GM21367 (cell line): ENCODE results near the gene NCAPG.
"Not testable (repeated sequence)": the region's sequence is repeated elsewhere in the genome, so short reads cannot be mapped to it uniquely, and the experiment has no call there.

ENCODE experiments used
- ATAC-seq: cut with Tn5 transposase; IDR thresholded peaks from one replicate; pipeline ENCODE4 v1.9.1; 2021; ENCODE audit not compliant: unreplicated experiment

NCAPG gene

DNA sequence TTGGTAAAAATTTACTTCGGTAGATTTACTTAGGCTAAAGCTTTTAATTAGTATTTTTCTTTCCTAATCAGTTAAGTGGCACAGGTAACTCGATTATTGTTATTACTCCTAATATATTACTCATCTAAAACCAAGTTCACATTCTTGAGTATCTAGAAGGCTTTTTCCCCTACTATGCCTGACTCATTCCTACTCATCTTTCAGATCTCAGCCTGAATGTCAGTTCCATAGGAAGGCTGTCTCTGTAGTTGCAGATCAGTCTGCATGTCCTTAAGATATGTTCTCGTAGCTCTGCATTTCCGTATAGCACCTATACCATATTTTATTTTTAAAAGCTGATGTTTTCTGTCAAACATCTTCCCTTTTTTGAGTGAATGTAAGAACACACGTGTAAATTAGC is 23.5 kb upstream of the NCAPG start:
- no peak for ATAC-seq

GRCh38 chr4:17788956-17789355 is 21.8 kb upstream of the NCAPG start:
- no peak for ATAC-seq

DNA sequence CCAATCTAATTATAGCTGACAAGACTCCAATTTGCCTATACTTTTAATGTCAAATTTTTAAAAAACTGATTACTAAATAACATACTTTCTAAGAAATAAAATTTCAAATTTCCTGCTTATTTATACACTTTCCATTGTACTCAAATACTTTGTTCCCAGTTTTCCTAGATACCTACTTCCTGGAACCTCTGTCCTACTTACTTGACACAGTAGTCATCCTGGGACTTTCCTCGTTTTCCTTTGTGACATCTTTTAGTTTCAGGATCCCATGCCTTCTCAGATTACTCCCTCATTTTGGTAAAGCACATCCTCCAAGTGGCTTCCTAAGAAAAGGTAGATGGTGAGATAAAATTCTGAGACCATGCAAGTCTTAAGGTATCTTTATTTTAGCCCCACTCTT is 16.0 kb upstream of the NCAPG start:
- ATAC-seq: no peak

GRCh38 chr4:17797808-17798207 is 13.0 kb upstream of the NCAPG start:
- ATAC-seq: no peak

DNA sequence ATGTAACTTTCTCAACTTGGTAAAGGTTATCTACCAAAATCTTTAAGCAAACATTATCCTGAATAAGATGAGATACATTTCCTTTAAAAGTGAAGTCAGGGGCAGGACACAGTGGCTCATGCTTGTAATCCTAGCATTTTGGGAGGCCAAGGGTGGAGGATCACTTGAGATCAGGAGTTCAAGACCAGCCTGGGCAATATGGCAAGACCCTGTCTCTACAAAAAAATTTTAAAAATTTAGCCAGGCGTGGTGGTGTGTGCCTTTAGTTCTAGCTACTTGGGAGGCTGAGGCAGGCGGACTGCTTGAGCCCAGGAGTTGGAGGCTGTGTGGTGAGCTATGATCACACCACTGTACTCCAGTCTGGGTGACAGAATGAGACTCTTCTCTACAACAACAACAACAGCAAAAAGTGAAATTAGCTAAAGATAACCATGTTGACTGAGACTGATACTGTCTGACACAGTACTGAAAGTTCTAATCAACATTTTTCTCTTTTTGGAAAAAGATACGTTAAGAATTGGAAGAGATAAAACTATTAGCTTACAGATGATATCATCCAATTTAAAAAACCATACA is 5.1 kb upstream of the NCAPG start:
- ATAC-seq: no peak

- ATAC-seq: no peak
These were observed 3.3 kb upstream of the NCAPG start for GRCh38 chr4:17807446-17807845.

DNA sequence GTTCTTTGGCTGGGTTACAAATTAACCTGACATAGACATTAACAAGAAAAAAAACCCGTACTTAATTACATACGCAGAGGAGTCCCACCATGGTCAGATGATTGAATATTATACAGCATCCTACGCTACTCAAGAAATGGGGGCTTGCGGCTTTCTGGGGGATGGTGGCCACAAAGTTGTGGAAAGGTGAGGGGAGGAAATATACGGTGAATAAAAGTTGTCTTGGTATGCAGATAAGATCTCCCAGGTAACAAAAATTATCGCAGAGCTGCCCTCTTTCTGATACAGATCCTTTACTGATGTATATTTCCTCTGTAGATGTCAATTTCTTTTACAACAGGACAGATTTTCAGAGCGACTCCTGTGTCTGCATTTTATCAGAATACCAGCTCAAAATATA is 1.1 kb upstream of the NCAPG start:
- no peak for ATAC-seq

DNA sequence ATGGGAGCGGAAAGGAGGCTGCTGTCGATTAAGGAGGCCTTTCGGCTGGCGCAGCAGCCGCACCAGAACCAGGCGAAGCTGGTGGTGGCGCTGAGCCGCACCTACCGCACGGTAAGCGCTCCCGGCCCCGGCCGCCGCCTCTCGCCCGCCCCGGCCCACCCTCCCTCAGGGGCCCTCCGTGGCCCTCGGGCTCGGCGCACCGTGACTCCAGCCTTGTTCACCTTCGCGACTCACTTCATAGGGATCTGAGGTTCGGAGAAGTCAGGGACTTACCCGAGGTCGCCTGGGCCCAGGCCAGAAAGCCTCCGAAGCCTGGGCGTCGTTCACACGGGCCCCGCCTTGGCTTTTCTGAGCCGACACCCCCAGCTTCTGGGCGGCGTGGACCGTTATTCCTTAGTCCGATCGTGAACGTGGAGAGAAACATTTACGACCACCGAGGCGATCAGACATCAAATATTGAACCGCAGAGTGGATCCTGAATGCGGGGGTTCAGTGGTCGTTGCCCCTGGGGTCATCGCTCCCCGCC is 362 bp downstream of the NCAPG start:
- ATAC-seq: peak; percentile 22

- no peak for ATAC-seq
These were observed 1.3 kb downstream of the NCAPG start for GRCh38 chr4:17812125-17812524.

DNA sequence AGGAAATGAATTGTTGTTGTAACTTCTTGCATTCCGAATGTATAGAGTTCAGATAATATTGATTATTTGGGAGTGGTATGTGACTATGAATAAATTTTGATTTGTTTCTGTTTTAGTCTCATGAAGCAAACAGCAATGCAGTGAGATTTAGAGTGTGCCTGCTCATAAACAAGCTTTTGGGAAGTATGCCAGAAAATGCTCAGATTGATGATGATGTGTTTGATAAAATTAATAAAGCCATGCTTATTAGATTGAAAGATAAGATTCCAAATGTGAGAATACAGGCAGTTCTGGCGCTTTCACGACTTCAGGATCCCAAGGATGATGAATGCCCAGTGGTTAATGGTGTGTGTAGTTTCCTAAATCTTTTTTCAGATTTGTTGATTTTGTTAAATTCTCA is 2.0 kb downstream of the NCAPG start:
- no peak for ATAC-seq

GRCh38 chr4:17814140-17814539 is 3.4 kb downstream of the NCAPG start:
- no peak for ATAC-seq

DNA sequence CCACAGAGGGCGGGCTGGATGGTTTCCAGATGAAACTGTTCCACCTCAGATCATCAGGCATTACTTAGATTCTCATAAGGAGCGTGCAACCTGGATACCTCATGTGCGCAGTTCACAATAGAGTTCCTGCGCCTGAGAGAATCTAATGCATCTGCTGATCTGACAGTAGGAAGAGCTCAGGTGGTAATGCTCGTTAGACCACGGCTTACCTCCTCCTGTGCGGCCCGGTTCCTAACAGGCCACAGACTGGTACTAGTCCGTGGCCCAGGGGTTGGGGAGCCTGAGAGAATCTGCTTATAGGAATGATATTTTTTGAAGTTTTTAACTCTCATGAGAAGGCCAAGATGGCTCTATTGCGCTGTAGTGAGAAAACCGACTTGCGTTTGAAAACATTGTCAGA is 5.4 kb downstream of the NCAPG start:
- no peak for ATAC-seq

DNA sequence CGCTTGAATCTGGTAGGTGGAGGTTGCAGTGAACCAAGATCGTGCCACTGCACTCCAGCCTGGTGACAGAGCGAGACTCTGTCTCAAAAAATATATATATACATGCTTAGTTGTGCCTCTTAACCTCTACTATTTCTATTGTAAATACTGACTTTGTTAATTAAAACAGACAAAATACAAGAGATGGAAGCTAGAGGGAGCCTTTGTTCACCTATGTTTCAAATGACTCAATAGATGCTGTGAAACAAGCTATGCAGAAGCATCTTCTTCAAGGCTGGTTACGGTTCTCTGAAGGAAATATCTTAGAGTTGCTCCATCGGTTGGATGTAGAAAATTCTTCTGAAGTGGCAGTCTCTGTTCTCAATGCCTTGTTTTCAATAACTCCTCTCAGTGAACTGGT is 6.2 kb downstream of the NCAPG start:
- ATAC-seq: peak; percentile 78

DNA sequence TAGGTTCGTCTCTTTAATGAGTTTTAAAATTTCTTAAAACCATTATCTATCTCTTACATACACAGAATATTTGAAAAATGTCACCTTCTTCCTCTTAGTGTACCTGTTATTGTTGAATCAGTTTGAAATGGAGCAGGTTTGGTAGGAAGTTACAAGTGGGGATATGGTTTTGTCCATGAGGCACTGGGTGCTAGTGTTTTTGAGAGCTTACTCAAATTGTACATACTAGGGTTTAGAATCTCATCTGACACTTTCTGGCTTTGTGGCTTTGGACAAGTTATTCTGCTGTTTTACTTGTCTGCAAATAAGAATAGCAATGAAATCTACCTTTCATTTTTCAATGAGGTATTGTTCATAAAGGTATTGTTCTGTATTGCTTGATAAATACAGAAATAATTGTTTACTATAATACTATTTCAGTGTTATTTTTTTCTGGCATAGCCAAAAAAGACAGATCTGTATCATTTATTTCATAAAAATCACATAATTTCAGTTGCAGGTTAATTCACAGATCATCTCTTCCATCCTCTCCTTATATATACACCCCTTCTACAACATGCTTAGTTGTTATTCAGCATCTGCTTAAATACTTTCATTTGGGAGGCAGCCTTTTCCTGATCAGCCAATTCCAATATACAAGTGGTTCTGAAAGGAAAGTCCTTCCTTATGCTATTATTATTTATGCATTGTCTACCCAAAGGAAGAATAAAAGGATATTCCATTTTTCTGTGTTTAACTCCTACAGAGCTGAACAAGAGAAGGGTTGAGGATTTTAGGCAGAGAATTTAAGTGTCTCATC is 13.3 kb downstream of the NCAPG start:
- no peak for ATAC-seq

- ATAC-seq: no peak
These were observed 35.5 kb downstream of the NCAPG start for GRCh38 chr4:17846266-17846665.

GRCh38 chr4:17850295-17850694 is 39.5 kb downstream of the NCAPG start:
- ATAC-seq: not testable (repeated sequence)

DNA sequence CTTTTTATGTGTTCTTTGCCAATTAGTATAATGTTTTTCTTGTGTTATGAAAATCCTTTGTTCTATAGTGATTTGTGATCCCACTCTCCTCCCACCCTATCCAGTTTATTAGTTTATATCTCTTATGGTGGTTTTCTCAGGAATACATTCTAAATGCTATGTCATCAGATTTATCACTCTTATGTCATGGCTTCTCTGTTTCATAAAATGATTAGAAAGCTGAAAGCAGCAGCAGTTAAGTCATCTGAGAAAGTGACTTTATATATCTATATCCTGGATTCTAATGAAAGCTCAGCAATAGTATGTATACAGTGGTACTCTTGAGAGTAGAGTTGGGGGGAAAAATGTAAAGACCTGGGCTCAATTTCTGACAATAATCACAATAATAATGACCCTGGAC is 41.2 kb downstream of the NCAPG start:
- no peak for ATAC-seq

DNA sequence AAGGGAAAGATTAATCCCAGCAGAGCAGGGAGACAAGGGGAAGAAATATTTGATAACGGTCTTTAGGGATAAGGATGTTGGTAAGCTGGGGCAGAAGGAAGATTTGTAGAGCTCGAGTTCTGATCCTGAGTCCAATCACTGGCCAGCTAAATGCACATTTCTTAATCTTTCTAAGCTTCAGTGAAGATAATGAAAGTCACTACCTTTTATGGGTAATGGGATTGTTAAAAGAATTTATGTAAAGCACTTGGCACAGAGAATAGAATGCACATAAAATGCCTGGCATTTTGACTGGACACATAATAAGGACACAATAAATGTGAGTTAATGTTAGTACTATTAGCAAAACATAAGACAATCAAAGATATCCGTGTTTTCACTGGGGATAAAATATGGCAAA is 43.3 kb downstream of the NCAPG start:
- no peak for ATAC-seq

DNA sequence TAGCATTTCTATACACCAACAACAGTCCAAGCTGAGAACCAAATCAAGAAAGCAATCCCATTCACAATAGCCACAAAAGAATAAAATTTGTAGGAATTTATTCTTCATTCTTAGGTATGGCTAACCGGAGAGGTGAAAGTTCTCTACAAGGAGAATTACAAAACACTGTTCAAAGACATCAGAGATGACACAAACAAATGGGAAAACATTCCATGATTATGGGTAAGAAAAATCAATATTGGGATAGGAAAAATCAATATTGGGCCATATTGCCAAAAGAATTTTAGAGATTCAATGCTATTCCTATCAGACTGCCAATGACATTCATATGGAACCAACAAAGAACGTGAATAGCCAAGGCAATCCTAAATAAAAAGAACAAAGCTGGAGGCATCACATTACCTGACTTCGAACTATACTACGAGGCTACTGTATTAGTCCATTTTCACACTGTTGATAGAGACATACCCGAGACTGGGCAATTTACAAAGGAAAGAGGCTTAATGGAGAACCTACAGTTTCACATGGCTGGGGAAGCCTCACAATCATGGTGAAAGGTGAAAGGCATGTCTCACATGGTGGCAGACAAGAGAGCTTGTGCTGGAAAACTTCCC is 49.1 kb downstream of the NCAPG start:
- no peak for ATAC-seq

GRCh38 chr4:17861906-17862305 is 51.1 kb downstream of the NCAPG start:
- ATAC-seq: not testable (repeated sequence)

DNA sequence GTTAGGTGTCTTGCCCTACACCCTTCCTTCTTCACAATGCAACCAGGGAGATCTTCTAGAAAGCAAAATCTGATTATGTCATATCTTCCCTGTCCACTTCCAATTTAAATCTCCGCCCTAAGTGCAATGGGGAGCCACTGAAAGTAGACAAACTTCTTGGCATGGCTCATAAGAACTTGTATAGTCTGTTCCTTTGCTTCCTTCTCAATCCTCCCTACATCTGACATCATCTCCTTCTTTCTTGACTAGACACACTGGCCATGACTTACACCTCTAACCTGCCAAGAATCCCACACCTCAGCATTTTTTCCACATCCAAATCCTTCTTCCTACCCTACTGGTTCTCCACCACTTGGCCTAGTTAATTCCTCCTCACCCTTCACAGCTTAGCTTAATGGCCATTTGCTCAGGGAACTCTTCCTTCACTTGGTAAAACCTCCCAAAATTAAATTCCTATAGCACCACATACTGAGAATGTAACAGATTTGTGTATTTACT is 55.1 kb downstream of the NCAPG start:
- no peak for ATAC-seq

- no peak for ATAC-seq
These were observed 56.0 kb downstream of the NCAPG start for GRCh38 chr4:17866810-17867209.
